ENCODE results near the gene NKRF. TPM values are rescaled to one million over a fixed set of nuclear protein-coding genes. Genes with fewer than 3 reads are reported as not detected.

NKRF gene
- 4.2 and 4.8 TPM in 2 replicates for total RNA-seq

GRCh38 chrX:119606280-119607017 is at the start of gene NKRF:
NKRF (minus strand) TSS chrX:119606424.

DNA sequence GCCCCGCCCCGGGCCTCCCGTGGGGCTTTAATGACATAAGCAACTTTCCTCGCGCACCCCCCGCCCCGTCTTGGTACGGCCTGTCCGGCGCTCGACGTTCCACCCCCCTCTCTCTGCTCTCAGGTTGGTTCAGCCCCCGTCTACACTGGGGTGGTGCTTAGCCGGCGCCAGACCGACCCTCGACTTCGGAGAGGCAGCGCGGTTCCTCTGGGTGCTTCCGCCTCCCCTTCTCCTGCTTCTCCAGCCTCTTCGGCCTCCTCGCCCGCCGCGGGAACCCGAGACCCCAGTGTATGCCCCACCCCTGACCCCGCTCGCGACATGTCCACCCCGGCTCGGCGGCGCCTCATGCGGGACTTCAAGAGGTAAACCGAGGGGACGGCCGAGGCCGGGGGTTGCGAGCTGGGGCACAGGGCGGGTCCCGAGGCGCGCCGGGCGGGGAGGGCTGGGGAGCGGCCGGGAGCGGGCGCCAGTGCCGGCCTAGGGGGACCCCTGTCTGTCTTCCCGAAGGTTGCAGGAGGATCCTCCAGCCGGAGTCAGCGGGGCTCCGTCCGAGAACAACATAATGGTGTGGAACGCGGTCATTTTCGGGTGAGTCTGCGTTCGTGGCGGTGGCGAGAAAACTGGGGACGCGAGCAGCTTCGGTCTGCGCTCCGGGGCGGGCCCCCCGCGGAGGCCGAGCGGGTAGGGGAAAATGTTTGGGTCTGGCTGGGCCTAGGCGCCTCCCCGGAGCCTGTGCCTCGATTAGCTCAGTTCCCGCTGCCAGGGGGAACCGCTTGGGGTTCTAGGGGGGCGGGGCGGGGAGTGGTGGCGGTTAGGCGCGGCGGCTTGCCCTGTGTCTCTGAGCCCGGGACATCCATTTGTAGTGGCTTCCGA is 31.6 kb downstream of the NKRF start, which contains the start of gene UBE2A:
Gene UBE2A, plus strand, starts transcription at position 170 of the 873 bp plus-strand sequence. Its CDS starts 149 bp downstream, at position 319.

DNA sequence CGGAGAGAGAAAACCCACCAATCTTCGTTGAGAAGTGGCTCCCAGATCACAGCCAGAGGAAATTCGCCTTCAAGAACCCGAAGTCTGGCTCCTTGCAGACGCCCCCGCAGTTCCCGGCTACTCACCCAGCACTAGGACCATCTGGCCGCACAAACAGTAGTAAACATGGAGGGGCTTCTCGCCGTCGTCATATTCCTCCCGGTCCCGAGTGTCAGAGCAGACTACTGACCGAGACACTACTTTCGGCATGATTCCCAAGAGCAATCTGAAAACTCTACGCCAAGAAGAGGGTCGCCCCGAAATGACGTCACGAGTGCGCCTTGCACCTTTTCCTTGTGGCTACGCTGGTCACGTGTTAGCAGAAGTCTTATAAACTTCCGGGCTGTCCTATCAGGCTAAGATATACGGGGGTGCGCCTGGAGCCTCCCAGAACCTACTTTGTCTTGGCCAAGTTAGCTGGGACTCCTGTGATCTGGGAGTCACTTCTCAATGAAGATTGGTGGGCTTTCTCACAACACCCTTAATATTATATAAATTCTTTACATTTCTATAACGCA is 41.0 kb downstream of the NKRF start, which contains the start of gene STEEP1:
Gene STEEP1, minus strand, starts transcription at position 303 of the 557 bp plus-strand sequence. Its CDS starts 54 bp downstream, at position 249.

Other genes with a start within 250 kb of the NKRF start
- gene SLC25A43, start 207.1 kb downstream of the NKRF start, total RNA-seq: 25.7 and 28.0 TPM in 2 replicates
- 181 and 321 TPM in 2 replicates for gene SLC25A5, start 138.0 kb downstream of the NKRF start, total RNA-seq
- gene STEEP1, start 41.0 kb downstream of the NKRF start, total RNA-seq: 37.4 and 45.0 TPM in 2 replicates
- gene UBE2A, start 31.9 kb downstream of the NKRF start, total RNA-seq: 27.4 and 28.0 TPM in 2 replicates
- 10.1 and 21.2 TPM in 2 replicates for gene SEPTIN6, start 86.7 kb upstream of the NKRF start, total RNA-seq
- under 0.01 TPM in 1 of 2 replicates, not detected in the other for gene SOWAHD, start 152.2 kb upstream of the NKRF start, total RNA-seq
- 3,324 and 4,202 TPM in 2 replicates for gene RPL39, start 185.2 kb upstream of the NKRF start, total RNA-seq
- 2.1 TPM in 2 replicates for gene UPF3B, start 246.5 kb upstream of the NKRF start, total RNA-seq